ENCODE results near the gene CDK9.

CDK9 gene

GRCh38 chr9:127796852-127797370 is 11.1 kb downstream of the CDK9 start:
- Histone ChIP-seq H3K27me3 (ENCODE audit: control insufficient read depth, insufficient read depth, low read length) (no peaks in the 10 kb centered on the region), H3K4me3 (ENCODE audit: low read length) (no peak overlapping the region), H3K4me1 (ENCODE audit: control insufficient read depth, insufficient read depth, low read length) (peaks cover 24% of the 10 kb centered on the region), H3K9ac (ENCODE audit: low read depth, low read length) (no peak overlapping the region), H3K36me3 (ENCODE audit: insufficient read depth, low read length) (peaks cover 19% of the 10 kb centered on the region), H3K4me2 (ENCODE audit: low read length) (no peak overlapping the region), H3K9me3 (replicated peaks; ENCODE audit: low read length) (no peaks in the 10 kb centered on the region)

DNA sequence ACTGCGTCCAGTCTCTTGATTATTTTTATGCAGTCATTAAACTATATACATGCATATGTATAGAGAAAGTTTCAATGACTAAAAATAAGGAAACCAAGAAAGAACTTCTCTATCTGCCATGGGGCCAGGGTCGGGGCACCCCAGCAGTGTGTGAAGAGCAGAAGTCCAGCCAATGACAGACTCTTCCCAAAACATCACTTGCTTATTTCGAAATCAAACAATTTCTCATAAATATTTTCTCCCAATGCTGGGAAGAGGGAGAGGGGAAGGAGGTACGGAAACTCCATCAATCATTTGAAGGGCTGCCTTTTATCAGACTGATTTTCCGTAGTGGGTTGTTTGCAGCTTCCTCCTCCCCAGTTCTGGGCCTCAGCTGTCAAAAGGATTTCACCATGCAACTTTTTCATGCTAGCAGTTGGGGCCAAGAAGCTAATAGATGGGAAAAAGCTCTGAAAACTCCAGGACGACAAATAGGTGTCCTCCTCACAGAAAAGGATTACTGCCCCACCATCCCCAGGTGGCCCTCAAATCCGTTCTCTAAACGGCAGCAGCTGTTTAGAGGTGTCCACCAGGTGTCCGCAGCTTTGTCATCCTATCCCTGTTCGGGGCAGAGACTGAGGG is 16.2 kb downstream of the CDK9 start:
- peak overlapping the region; percentile 77 for H3K9ac ChIP-seq (ENCODE audit: low read depth, low read length)
- peaks cover 23% of the 10 kb centered on the region for H3K4me1 ChIP-seq (ENCODE audit: control insufficient read depth, insufficient read depth, low read length)
- peaks cover 16% of the 10 kb centered on the region for H3K36me3 ChIP-seq (ENCODE audit: insufficient read depth, low read length)
- H3K9me3 ChIP-seq (replicated peaks; ENCODE audit: low read length): no peaks in the 10 kb centered on the region
- peak overlapping the region; percentile 84 for H3K4me3 ChIP-seq (ENCODE audit: low read length)
- no peaks in the 10 kb centered on the region for H3K27me3 ChIP-seq (ENCODE audit: control insufficient read depth, insufficient read depth, low read length)
- peak overlapping the region; percentile 95 for H3K4me2 ChIP-seq (ENCODE audit: low read length)

DNA sequence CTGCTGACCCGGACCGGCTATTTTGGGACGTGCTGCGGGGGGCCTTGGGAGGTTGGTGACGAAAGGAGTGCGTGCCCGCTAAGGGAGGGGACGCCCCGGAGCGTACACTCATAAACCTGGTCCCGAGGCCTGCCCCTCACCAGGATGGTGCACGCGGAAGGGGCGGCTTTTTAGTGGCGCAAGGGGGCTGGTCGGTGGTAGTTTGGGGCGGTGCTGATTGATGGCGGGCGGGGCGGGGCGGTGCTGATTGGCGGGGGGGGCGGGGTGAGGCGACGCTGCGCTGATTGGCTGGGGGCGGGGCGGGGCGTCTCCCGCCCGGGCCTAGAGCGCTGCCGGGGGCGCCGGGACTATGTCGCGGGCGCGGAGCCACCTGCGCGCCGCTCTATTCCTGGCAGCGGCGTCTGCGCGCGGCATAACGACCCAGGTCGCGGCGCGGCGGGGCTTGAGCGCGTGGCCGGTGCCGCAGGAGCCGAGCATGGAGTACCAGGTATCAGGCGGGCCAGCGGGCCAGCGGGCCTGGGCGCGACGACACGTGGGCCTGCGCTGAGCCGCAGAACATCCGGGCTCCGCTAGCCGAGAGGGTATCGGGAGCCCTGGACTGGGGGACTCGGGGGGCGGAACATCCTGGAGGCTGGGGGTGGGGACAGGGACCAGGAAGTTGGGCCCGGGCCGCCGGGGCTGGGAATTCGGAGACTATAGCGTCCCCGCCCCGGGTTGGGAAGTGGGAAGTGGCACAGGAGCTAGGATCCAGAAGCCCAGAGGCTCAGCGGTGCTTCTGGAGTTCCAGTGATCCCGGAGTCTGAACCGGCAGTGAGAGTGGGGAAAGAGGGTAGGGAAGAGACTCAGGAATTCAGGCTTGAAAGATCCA is 17.0 kb downstream of the CDK9 start, which contains the start of gene FPGS:
TSS of gene FPGS (plus strand) at position 307 of the 868 bp plus-strand sequence. CDS start at position 350, 43 bp downstream.
- H3K9ac ChIP-seq (ENCODE audit: low read depth, low read length): peak within 1 kb of the TSS; percentile 98
- no peaks in the 10 kb centered on the region for H3K27me3 ChIP-seq (ENCODE audit: control insufficient read depth, insufficient read depth, low read length)
- H3K36me3 ChIP-seq (ENCODE audit: insufficient read depth, low read length): peaks cover 24% of the 10 kb centered on the region
- peak within 1 kb of the TSS; percentile 84 for H3K4me3 ChIP-seq (ENCODE audit: low read length)
- H3K4me2 ChIP-seq (ENCODE audit: low read length): peak within 1 kb of the TSS; percentile 95
- H3K9me3 ChIP-seq (replicated peaks; ENCODE audit: low read length): no peaks in the 10 kb centered on the region
- H3K4me1 ChIP-seq (ENCODE audit: control insufficient read depth, insufficient read depth, low read length): peaks cover 23% of the 10 kb centered on the region

- Histone ChIP-seq H3K9me3 (replicated peaks; ENCODE audit: low read length) (no peaks in the 10 kb centered on the region), H3K4me3 (ENCODE audit: low read length) (peak overlapping the region; percentile 84), H3K4me2 (ENCODE audit: low read length) (peak overlapping the region; percentile 95), H3K36me3 (ENCODE audit: insufficient read depth, low read length) (peaks cover 33% of the 10 kb centered on the region), H3K4me1 (ENCODE audit: control insufficient read depth, insufficient read depth, low read length) (peaks cover 23% of the 10 kb centered on the region), H3K27me3 (ENCODE audit: control insufficient read depth, insufficient read depth, low read length) (no peaks in the 10 kb centered on the region), H3K9ac (ENCODE audit: low read depth, low read length) (peak overlapping the region; percentile 98)
These were observed 17.9 kb downstream of the CDK9 start for GRCh38 chr9:127803507-127804352.

GRCh38 chr9:127805620-127806019 is 19.8 kb downstream of the CDK9 start:
- Histone ChIP-seq H3K4me1 (ENCODE audit: control insufficient read depth, insufficient read depth, low read length) (peaks cover 29% of the 10 kb centered on the region), H3K36me3 (ENCODE audit: insufficient read depth, low read length) (peaks cover 49% of the 10 kb centered on the region), H3K9ac (ENCODE audit: low read depth, low read length) (no peak overlapping the region), H3K9me3 (replicated peaks; ENCODE audit: low read length) (no peaks in the 10 kb centered on the region), H3K4me2 (ENCODE audit: low read length) (no peak overlapping the region), H3K4me3 (ENCODE audit: low read length) (no peak overlapping the region), H3K27me3 (ENCODE audit: control insufficient read depth, insufficient read depth, low read length) (no peaks in the 10 kb centered on the region)

DNA sequence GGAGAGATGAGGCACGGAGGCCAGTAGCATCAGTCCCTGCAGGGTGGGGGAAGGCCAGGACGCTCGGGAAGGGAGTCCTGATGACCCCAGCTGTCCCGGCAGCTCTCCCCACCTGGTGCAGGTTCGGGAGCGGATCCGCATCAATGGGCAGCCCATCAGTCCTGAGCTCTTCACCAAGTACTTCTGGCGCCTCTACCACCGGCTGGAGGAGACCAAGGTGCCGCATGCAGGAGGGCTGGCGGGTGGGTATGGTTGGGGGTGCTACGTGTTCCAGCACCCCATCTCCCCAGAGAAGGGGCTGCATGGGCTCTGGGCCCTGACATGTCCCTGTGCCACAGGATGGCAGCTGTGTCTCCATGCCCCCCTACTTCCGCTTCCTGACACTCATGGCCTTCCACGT is 21.0 kb downstream of the CDK9 start:
- Histone ChIP-seq H3K9me3 (replicated peaks; ENCODE audit: low read length) (no peaks in the 10 kb centered on the region), H3K4me2 (ENCODE audit: low read length) (no peak overlapping the region), H3K4me3 (ENCODE audit: low read length) (no peak overlapping the region), H3K9ac (ENCODE audit: low read depth, low read length) (no peak overlapping the region), H3K36me3 (ENCODE audit: insufficient read depth, low read length) (peaks cover 56% of the 10 kb centered on the region), H3K27me3 (ENCODE audit: control insufficient read depth, insufficient read depth, low read length) (no peaks in the 10 kb centered on the region), H3K4me1 (ENCODE audit: control insufficient read depth, insufficient read depth, low read length) (peaks cover 26% of the 10 kb centered on the region)

DNA sequence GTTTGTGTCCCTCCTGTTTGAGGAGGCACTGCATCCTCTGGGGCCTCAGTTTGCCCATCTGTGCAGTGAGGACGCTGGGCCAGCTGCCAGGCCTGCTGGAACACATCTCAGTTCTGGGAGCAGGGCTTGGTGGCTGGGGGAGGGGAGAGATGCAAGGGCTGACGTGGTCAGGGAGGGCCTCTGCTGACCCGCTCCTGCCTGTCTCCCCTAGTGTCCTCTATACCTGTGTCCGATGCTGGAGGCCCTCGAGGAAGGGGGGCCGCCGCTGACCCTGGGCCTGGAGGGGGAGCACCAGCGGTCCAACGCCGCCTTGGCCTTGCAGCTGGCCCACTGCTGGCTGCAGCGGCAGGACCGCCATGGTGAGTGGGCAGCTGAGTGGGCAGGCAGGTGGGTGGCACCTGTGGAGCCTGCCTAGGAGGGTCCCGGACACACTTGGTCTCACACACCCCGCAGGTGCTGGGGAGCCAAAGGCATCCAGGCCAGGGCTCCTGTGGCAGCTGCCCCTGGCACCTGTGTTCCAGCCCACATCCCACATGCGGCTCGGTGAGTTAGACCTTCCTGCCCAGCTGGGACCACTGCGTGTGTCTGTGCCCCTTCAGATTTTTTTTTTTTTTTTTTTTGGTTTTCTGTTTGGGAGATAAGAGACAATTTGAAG is 22.6 kb downstream of the CDK9 start:
- Histone ChIP-seq H3K27me3 (ENCODE audit: control insufficient read depth, insufficient read depth, low read length) (no peaks in the 10 kb centered on the region), H3K4me3 (ENCODE audit: low read length) (no peak overlapping the region), H3K4me1 (ENCODE audit: control insufficient read depth, insufficient read depth, low read length) (peaks cover 19% of the 10 kb centered on the region), H3K9me3 (replicated peaks; ENCODE audit: low read length) (no peaks in the 10 kb centered on the region), H3K36me3 (ENCODE audit: insufficient read depth, low read length) (peaks cover 72% of the 10 kb centered on the region), H3K4me2 (ENCODE audit: low read length) (no peak overlapping the region), H3K9ac (ENCODE audit: low read depth, low read length) (no peak overlapping the region)

GRCh38 chr9:127809002-127809539 is 23.2 kb downstream of the CDK9 start:
- H3K4me1 ChIP-seq (ENCODE audit: control insufficient read depth, insufficient read depth, low read length): peaks cover 13% of the 10 kb centered on the region
- peaks cover 78% of the 10 kb centered on the region for H3K36me3 ChIP-seq (ENCODE audit: insufficient read depth, low read length)
- no peaks in the 10 kb centered on the region for H3K27me3 ChIP-seq (ENCODE audit: control insufficient read depth, insufficient read depth, low read length)
- no peak overlapping the region for H3K9ac ChIP-seq (ENCODE audit: low read depth, low read length)
- H3K9me3 ChIP-seq (replicated peaks; ENCODE audit: low read length): no peaks in the 10 kb centered on the region
- no peak overlapping the region for H3K4me2 ChIP-seq (ENCODE audit: low read length)
- no peak overlapping the region for H3K4me3 ChIP-seq (ENCODE audit: low read length)

GRCh38 chr9:127809540-127810377 is 23.9 kb downstream of the CDK9 start:
- no peak overlapping the region for H3K4me3 ChIP-seq (ENCODE audit: low read length)
- no peaks in the 10 kb centered on the region for H3K27me3 ChIP-seq (ENCODE audit: control insufficient read depth, insufficient read depth, low read length)
- no peaks in the 10 kb centered on the region for H3K9me3 ChIP-seq (replicated peaks; ENCODE audit: low read length)
- H3K36me3 ChIP-seq (ENCODE audit: insufficient read depth, low read length): peaks cover 78% of the 10 kb centered on the region
- no peak overlapping the region for H3K9ac ChIP-seq (ENCODE audit: low read depth, low read length)
- H3K4me2 ChIP-seq (ENCODE audit: low read length): no peak overlapping the region
- peaks cover 6% of the 10 kb centered on the region for H3K4me1 ChIP-seq (ENCODE audit: control insufficient read depth, insufficient read depth, low read length)

Data from skeletal muscle satellite cell (primary cell).